HepG2 (cell line): Measurements from ENCODE around the gene SAMD15. TPM values are rescaled to one million over a fixed set of nuclear protein-coding genes. Genes with fewer than 3 reads are reported as not detected.
A peak's percentile ranks its signal among the peaks of the same experiment; 100 is the strongest.

Source experiments
- AGO2 ChIP-seq: fragments of 200-400 bp; formaldehyde crosslinking; optimal IDR thresholded peaks from 2 replicates; pipeline ENCODE3; 2017; ENCODE audit warnings: mild to moderate bottlenecking, low read depth, low read length, moderate library complexity
- CENPX ChIP-seq: sonication (generic); formaldehyde crosslinking; IDR thresholded peaks from 2 replicates; pipeline ENCODE4 v1.9.0; 2021; ENCODE audit warnings: mild to moderate bottlenecking, missing genetic modification reagents, moderate library complexity
- DNMT3B ChIP-seq: conservative IDR thresholded peaks from 2 replicates; pipeline ENCODE4 v1.6.1; 2016; ENCODE audit warnings: missing biosample characterization, control low read depth
- GTF2F1 ChIP-seq: fragments of 150-350 bp; IDR thresholded peaks from 2 replicates; pipeline ENCODE4 v1.6.1; 2014; ENCODE audit warnings: low read length
- MATR3 ChIP-seq: sonication (generic); formaldehyde crosslinking; IDR thresholded peaks from 2 replicates; pipeline ENCODE4 v1.4.0; 2020; ENCODE audit warnings: missing genetic modification reagents
- MIER2 ChIP-seq: IDR thresholded peaks from 2 replicates; pipeline ENCODE4 v1.6.1; 2016; ENCODE audit warnings: missing biosample characterization, missing genetic modification reagents
- NR1H2 ChIP-seq: sonication (generic); formaldehyde crosslinking; IDR thresholded peaks from 2 replicates; pipeline ENCODE4 v1.8.1; 2022; ENCODE audit warnings: low read depth, missing genetic modification reagents, borderline replicate concordance
- PAX8 ChIP-seq: sonication (generic); formaldehyde crosslinking; IDR thresholded peaks from 2 replicates; pipeline ENCODE4 v1.8.0; 2022; ENCODE audit warnings: mild to moderate bottlenecking, missing genetic modification reagents, borderline replicate concordance
- PCBP2 ChIP-seq: fragments of 200-400 bp; formaldehyde crosslinking; optimal IDR thresholded peaks from 2 replicates; pipeline ENCODE3; 2018; ENCODE audit warnings: low read length, low read depth; ENCODE audit not compliant: poor library complexity, severe bottlenecking
- PHF20 ChIP-seq: sonication (generic); formaldehyde crosslinking; IDR thresholded peaks from 2 replicates; pipeline ENCODE4 v1.5.0; 2020; ENCODE audit warnings: mild to moderate bottlenecking, missing genetic modification reagents
- SOX13 ChIP-seq, 3 experiments: fragments of 450-650 bp in 1 of 3; sonication (generic) in 1 of 3; formaldehyde crosslinking in 1 of 3; IDR thresholded peaks in 2 of 3; conservative IDR thresholded peaks in 1 of 3; 2 replicates each; pipeline versions ENCODE4 v1.5.0 to v1.6.1; 2016 to 2020; ENCODE audit warnings: antibody characterized with exemption in 1 of 3, mild to moderate bottlenecking in 1 of 3, missing compliant biosample characterization in 1 of 3, missing genetic modification reagents in 1 of 3, moderate library complexity in 1 of 3
- TARDBP ChIP-seq: sonication (generic); formaldehyde crosslinking; IDR thresholded peaks from 2 replicates; pipeline ENCODE4 v1.8.0; 2022; ENCODE audit warnings: mild to moderate bottlenecking, missing genetic modification reagents
- TEAD3 ChIP-seq: optimal IDR thresholded peaks from 2 replicates; pipeline ENCODE3; 2016; ENCODE audit warnings: borderline replicate concordance
- ZFP90 ChIP-seq: sonication (generic); formaldehyde crosslinking; IDR thresholded peaks from 2 replicates; pipeline ENCODE4 v1.8.0; 2022; ENCODE audit warnings: missing genetic modification reagents, mild to moderate bottlenecking, inconsistent platforms, borderline replicate concordance
- ZNF101 ChIP-seq: sonication (generic); formaldehyde crosslinking; IDR thresholded peaks from 2 replicates; pipeline ENCODE4 v1.4.0; 2020; ENCODE audit warnings: mild to moderate bottlenecking, low read depth, missing genetic modification reagents, borderline replicate concordance
- polyA plus RNA-seq, 8 experiments: library from polyadenylated mRNA; depleted of rRNA in 3 of 8; stranded (reverse) in 7 of 8; unstranded in 1 of 8; fragments of >200 nt; fragmentation: Illumina TruSeq in 4 of 8; extraction: Trizol in 4 of 8; gene quantifications; 2 replicates each; pipeline versions ENCODE4 v1.2.1 to v1.2.3, GENCODE V29; 2011 to 2016; ENCODE audit warnings: low read depth in 4 of 8, missing spikeins in 1 of 8, mixed read lengths in 1 of 8; ENCODE audit not compliant: insufficient read depth in 1 of 8
- total RNA-seq, 5 experiments: library from RNA; depleted of rRNA; stranded (reverse); fragments of >200 nt; fragmentation: Illumina TruSeq; extraction: Trizol; gene quantifications; 2 replicates each; pipeline ENCODE4 v1.2.3, GENCODE V29; 2016; ENCODE audit warnings: low read depth in 1 of 5
- TF ChIP-seq, protein P1 (sequence below): sonication (generic); formaldehyde crosslinking; IDR thresholded peaks from 2 replicates; pipeline ENCODE4 v1.4.0; 2020; ENCODE audit warnings: missing genetic modification reagents, borderline replicate concordance
- TF ChIP-seq, protein P2 (sequence below): sonication (generic); formaldehyde crosslinking; IDR thresholded peaks from 2 replicates; pipeline ENCODE4 v1.4.0; 2020; ENCODE audit warnings: low read depth, mild to moderate bottlenecking, missing genetic modification reagents

SAMD15 gene
- total and polyA plus RNA-seq, 2 of the 13 experiments (the other 11 are each of a cell fraction or from before 2014, with no cell fraction given) = 0.09 to 1.3 TPM

- TF ChIP-seq, protein P1, sequence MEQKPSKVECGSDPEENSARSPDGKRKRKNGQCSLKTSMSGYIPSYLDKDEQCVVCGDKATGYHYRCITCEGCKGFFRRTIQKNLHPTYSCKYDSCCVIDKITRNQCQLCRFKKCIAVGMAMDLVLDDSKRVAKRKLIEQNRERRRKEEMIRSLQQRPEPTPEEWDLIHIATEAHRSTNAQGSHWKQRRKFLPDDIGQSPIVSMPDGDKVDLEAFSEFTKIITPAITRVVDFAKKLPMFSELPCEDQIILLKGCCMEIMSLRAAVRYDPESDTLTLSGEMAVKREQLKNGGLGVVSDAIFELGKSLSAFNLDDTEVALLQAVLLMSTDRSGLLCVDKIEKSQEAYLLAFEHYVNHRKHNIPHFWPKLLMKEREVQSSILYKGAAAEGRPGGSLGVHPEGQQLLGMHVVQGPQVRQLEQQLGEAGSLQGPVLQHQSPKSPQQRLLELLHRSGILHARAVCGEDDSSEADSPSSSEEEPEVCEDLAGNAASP (CRISPR knock-in tag) = peak; percentile 60; the same call in 1 of the 2 replicates
- TF ChIP-seq ZNF101 (no peak), CENPX (no peak), ZFP90 (CRISPR knock-in tag) (no peak), TEAD3 (CRISPR knock-in tag) (no peak), PAX8 (CRISPR knock-in tag) (no peak), MATR3 (CRISPR knock-in tag) (no peak), SOX13 (IDR thresholded peaks at IDR 0.05) (no peak), SOX13 (CRISPR knock-in tag; conservative IDR thresholded peaks at IDR 0.05 in 1 of 2, IDR thresholded peaks at IDR 0.05 in 1 of 2) (peak in 1 of 2 experiments; percentile 50; a peak in 1 of 4 replicates), DNMT3B (CRISPR knock-in tag) (no peak), GTF2F1 (no peak), PHF20 (CRISPR knock-in tag) (no peak), NR1H2 (CRISPR knock-in tag) (no peak), AGO2 (no peak), PCBP2 (no peak), TARDBP (0 out of 2 replicates have a peak, but pooled peaks have one; percentile 36), MIER2 (CRISPR knock-in tag) (no peak)
- TF ChIP-seq, protein P2, sequence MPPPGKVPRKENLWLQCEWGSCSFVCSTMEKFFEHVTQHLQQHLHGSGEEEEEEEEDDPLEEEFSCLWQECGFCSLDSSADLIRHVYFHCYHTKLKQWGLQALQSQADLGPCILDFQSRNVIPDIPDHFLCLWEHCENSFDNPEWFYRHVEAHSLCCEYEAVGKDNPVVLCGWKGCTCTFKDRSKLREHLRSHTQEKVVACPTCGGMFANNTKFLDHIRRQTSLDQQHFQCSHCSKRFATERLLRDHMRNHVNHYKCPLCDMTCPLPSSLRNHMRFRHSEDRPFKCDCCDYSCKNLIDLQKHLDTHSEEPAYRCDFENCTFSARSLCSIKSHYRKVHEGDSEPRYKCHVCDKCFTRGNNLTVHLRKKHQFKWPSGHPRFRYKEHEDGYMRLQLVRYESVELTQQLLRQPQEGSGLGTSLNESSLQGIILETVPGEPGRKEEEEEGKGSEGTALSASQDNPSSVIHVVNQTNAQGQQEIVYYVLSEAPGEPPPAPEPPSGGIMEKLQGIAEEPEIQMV (CRISPR knock-in tag) = no peak
These were observed 23.6 kb upstream of the SAMD15 start (continued) for GRCh38 chr14:77353469-77354141.
